ENCODE results near the gene KCTD17.

GRCh38 chr22:37069719-37070118 is 18.2 kb downstream of the KCTD17 start:
- no peak for TF ChIP-seq POLR2A (IDR thresholded peaks at IDR 0.05)
- TF ChIP-seq, protein P1, sequence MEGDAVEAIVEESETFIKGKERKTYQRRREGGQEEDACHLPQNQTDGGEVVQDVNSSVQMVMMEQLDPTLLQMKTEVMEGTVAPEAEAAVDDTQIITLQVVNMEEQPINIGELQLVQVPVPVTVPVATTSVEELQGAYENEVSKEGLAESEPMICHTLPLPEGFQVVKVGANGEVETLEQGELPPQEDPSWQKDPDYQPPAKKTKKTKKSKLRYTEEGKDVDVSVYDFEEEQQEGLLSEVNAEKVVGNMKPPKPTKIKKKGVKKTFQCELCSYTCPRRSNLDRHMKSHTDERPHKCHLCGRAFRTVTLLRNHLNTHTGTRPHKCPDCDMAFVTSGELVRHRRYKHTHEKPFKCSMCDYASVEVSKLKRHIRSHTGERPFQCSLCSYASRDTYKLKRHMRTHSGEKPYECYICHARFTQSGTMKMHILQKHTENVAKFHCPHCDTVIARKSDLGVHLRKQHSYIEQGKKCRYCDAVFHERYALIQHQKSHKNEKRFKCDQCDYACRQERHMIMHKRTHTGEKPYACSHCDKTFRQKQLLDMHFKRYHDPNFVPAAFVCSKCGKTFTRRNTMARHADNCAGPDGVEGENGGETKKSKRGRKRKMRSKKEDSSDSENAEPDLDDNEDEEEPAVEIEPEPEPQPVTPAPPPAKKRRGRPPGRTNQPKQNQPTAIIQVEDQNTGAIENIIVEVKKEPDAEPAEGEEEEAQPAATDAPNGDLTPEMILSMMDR (IDR thresholded peaks at IDR 0.05), result no peak
